ENCODE results near the gene SRGAP3.

Gene SRGAP3

GRCh38 chr3:9019259-9019961 lies 230.0 kb downstream of the SRGAP3 start (continued):
- no peak for TF ChIP-seq ZNF747 (tag by site-specific recombination; IDR thresholded peaks at IDR 0.05)

- Histone ChIP-seq H3K4me1 (ENCODE audit: control insufficient read depth, insufficient read depth, low read length) (no peaks in the 10 kb centered on the region), H3K36me3 (ENCODE audit: control insufficient read depth in 2 of 2, insufficient read depth in 1 of 2, low read length in 2 of 2) (peaks cover 0 to 9% of the 10 kb centered on the region in 2 experiments; a peak in 1 of 3 replicates), H3K27ac (ENCODE audit: extremely low read depth, low read depth, low read length) (no peak overlapping the region), H3K4me3 (ENCODE audit: low read depth, low read length) (no peak overlapping the region), H3K9me3 (ENCODE audit: control insufficient read depth, insufficient read depth, low read depth, low read length) (no peaks in the 10 kb centered on the region)
- no peak for TF ChIP-seq ZBTB17 (tag by site-specific recombination; IDR thresholded peaks at IDR 0.05)
- TF ChIP-seq ZNF394 (tag by site-specific recombination; IDR thresholded peaks at IDR 0.05; ENCODE audit: borderline replicate concordance) = no peak
- TF ChIP-seq ZNF654 (tag by site-specific recombination; IDR thresholded peaks at IDR 0.05; ENCODE audit: low read depth) = no peak
- TF ChIP-seq ZNF114 (tag by site-specific recombination; IDR thresholded peaks at IDR 0.05) = no peak
- TF ChIP-seq ZNF398 (tag by site-specific recombination; IDR thresholded peaks at IDR 0.05) = no peak
- no peak for TF ChIP-seq ZNF324 (tag by site-specific recombination; IDR thresholded peaks at IDR 0.05)
- TF ChIP-seq ZSCAN5A (tag by site-specific recombination; IDR thresholded peaks at IDR 0.05) = no peak
- no peak for TF ChIP-seq ZNF248 (tag by site-specific recombination; IDR thresholded peaks at IDR 0.05)
- no peak for TF ChIP-seq ZNF792 (tag by site-specific recombination; IDR thresholded peaks at IDR 0.05)
- no peak for TF ChIP-seq ZNF302 (tag by site-specific recombination; IDR thresholded peaks at IDR 0.05; ENCODE audit: low read depth)
- no peak for TF ChIP-seq ZNF514 (tag by site-specific recombination; IDR thresholded peaks at IDR 0.05)
- TF ChIP-seq ZFP3 (tag by site-specific recombination; IDR thresholded peaks at IDR 0.05; ENCODE audit: low read depth) = no peak
- TF ChIP-seq ZNF600 (tag by site-specific recombination; IDR thresholded peaks at IDR 0.05) = no peak
- no peak for TF ChIP-seq ZBTB11 (tag by site-specific recombination; conservative IDR thresholded peaks at IDR 0.05; ENCODE audit: low read depth)
- CTCF ChIA-PET = interaction anchor here (0.7 to 2.0 kb wide), 2 partner anchors 19 to 28 kb away, joined by 3 to 18 read pairs; no protein-coding TSS in a partner anchor
- POLR2A ChIA-PET = no interaction called here
Observed at GRCh38 chr3:9015250-9015649, 234.2 kb downstream of the SRGAP3 start.
